NCI-H510A treated with DMSO at 0.1 percent for 48 hours (cell line): ENCODE results near the gene CBX7.

Experiments used
- DNase-seq: peaks from one replicate; lab custom pipeline; 2025; lab: John Stamatoyannopoulos, UW

Gene CBX7

DNA sequence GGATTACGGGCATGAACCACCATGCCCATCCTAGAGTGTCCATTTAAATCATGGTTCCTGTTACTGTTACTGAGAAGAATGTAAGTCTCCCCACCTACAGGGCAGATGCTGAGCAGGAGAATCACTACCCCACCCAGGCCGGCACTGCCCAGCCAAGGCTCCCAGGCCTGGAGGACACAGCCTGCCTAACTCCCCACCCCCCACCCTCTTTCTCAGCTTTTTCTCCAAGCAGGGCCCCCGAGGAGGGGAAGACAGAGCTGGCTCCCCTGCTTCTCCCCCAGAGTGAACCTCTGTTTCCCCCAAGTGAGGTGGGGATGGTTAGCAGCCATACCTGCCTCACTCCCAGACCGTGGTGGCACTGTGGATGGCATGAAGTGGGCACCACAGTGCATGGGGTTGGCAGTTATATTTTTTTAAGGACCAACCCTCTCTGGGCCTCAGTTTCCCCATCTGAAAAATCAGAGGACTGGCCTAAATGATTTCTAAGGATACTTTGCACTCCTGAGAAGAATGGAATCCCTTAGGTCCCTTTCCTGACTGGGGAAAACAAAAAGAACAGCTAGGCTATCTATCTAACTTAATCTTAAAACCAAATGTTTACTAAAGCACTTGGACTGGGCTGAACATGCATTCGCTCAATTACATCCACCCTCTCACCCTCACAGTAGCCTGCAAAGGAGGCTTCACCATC lies 5.0 kb downstream of the CBX7 start:
- DNase-seq: no peak

- no peak for DNase-seq
Measured at GRCh38 chr22:39146256-39147101, 6.0 kb downstream of the CBX7 start.

GRCh38 chr22:39144101-39144767 lies 8.2 kb downstream of the CBX7 start:
- no peak for DNase-seq

- no peak for DNase-seq
Measured at GRCh38 chr22:39142088-39142680, 10.3 kb downstream of the CBX7 start.

GRCh38 chr22:39139933-39140332 lies 12.5 kb downstream of the CBX7 start:
- DNase-seq: no peak

DNA sequence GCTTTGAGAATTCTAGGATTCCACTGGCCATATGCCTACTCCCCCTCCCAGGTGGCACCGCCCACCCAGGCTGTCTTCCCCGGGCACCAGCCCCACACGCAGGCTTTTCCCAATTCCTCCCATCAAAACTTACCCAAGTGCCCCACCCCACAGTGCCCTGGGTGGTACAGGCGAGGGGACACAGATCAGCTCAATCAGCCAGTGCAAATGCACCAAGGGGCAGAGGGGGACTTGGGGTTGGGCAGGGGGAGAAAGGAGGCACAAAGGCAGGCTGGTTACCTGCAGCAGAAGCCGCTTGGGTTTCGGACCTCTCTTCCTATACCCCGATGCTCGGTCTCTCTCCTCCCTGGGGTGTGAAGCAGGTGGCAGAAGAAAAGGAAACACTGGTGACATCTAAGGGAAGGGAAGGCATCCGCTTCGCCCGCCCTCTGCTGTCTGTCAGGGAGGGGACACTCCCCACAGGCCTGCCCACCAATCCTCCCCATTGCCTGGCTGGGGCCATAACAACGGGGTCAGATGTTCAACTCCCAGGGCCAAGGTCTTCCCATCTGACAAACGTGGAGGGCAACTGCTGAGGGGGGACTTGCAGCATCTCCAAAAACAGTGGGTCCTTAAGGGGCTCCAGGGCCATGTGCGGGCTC lies 14.0 kb downstream of the CBX7 start:
- DNase-seq: no peak

DNA sequence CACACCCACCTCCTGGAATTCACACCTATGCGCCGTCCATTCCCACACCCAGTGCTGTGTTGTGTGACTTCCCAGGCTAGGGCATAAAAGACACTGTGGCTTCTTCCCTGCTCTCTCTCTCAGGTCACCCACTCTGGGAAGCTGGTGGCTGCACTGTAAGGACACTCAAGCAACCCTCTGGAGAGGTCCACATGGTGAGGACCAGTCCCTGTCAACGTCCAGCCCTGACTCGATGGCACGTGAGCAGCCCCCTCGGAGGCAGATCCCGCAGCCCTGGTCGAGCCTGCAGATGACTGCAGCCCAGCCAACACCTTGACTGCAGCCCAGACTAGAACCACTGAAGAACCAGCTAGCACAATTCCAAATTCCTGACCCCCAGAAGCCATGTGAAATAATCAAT lies 16.2 kb downstream of the CBX7 start:
- DNase-seq: no peak

DNA sequence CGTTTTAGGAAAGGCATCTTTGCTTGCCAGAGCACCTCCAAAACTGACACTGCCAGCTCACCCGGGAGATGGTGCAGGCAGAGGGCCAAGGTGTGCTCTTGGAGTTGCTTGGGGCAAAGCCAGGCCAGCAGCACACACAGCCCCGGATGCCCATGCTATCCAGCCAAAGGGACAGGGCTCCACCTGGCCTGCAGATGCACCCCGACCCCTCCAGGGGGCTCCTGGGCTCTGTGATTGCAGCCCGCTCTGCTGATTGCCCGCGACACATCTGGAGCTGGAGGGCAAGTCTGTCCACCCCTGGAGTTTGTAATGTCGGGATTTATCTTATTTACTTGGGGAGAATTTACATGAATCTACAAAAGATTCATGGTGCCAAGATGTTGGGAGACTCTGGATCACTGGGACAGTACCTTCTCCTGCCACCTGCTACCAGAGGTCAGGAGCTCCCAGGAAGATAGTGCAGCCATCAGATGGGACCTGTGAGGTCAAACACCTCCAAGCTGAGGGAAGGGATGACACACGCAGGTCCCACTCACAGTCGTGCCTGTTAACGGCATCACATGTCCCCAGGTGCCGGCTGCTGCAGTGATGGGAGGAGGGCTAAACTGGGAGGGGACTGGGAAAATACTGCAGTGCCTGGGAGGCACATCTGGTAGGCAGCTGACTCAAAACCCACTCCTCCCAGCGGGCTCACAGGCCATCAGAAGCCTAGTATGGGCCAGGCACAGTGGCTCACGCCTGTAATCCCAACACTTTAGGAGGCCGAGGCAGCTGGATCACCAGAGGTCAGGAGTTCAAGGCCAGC lies 17.2 kb downstream of the CBX7 start:
- no peak for DNase-seq

DNA sequence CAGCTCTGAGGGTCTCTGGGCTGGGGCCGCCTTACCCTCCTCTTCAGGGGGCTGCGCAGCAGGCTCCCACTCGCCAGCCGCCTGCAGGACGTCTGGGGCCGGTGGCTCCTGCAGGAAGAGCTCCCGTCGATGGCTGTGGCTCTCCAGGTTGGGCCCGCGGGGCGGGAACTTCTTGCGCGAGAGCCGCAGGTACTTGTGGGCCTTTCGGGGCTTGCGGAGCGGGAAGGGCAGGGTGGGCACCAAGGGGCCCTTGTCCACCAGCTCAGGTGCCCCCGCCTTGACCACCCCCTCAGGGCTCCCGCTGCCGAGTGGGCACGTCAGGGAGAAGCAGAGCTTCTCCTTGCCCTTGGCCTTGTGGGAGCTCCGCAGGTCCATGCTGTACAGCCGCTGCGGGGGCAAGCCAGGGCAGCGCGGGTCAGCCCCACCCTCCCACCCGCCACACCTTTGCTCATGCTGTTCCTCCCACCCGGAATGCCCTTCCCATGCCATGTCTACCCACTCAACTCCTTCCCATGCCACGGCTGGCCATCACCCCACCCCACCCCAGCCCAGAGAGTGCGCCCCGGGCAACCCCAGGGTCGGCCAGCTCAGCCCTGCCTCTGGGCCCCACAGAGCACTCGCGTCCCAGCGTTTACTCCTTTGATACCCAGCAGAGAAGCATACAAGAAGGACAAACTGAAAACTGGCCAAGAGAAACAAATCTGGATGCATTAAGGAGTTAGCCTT lies 18.0 kb downstream of the CBX7 start:
- no peak for DNase-seq

- no peak for DNase-seq
Measured at GRCh38 chr22:39133871-39134270, 18.6 kb downstream of the CBX7 start.

- no peak for DNase-seq
Measured at GRCh38 chr22:39132871-39133524, 19.5 kb downstream of the CBX7 start.

DNA sequence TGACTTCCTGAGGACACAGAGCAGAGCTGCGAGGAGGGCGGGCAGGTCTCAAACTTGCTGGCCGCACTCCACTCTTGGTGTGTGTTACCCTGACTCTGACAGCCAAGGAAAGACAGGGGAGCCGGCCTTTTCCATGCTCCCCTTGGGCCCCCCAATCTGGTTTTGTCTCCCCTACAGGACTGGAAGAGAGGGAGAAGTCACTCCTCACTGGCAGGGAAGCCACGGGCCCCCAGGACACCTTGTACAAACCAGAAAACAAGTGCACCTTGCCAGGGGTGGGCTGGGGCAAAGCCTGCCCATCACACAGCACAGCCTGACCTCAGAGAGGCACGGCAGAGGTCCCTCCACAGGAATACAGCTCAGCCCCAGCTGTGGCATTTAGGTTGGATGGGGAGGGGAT lies 20.2 kb downstream of the CBX7 start:
- DNase-seq: no peak

- no peak for DNase-seq
Measured at GRCh38 chr22:39130892-39131855, 21.3 kb downstream of the CBX7 start.

DNA sequence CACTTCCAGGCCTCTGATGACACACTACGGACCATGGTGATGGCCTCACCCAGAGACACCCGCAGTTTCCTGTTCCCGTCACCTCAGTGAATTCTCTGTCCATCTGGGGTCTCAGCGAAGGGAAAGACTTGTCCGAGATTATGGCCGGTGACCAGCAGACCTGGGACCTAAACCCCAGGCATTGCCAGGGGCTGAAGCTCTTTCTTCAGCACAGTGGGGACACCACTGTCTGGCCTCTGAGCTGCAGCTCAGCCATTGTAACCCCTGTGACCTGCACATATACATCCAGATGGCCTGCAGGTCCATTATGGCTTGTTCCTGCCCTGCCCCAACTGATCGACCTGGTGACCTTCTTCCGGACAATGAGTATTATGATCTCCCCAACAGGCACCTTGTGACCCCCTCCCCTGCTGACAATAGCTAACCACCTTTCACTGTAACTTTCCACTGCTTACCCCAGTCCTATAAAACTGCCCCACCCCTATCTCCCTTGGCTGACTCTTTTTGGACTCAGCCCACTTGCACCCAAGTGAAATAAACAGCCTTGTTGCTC lies 22.3 kb downstream of the CBX7 start:
- no peak for DNase-seq

GRCh38 chr22:39129746-39130145 lies 22.7 kb downstream of the CBX7 start:
- DNase-seq: no peak

- no peak for DNase-seq
Measured at GRCh38 chr22:39129081-39129480, 23.4 kb downstream of the CBX7 start.

GRCh38 chr22:39128508-39128907 lies 24.0 kb downstream of the CBX7 start:
- no peak for DNase-seq

DNA sequence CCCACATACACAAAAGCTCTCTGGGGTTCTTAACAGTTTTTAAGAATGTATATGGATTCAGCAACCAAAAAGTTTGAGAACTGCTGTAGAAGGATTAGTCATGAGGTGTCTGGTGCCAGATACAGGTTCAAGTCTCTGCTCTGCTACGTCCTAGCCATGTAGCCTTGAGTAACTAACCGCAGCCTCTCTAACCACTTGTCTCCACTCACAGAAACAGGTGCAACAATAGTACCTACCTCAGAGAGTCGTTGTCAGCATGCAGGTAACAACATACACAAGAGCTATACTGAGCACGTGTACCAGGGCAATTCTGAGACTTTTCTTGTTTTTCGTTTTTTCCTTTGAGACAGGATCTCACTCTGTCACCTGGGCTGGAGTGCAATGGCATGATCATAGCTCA lies 26.9 kb downstream of the CBX7 start:
- no peak for DNase-seq
